ENCODE results near the gene SC5D. TPM values are rescaled to one million over a fixed set of nuclear protein-coding genes. Genes with fewer than 3 reads are reported as not detected.

Gene SC5D
- total and polyA plus RNA-seq, 2 of the 8 experiments (the other 6 are each of a cell fraction or from before 2014, with no cell fraction given), result 73.9 to 90.3 TPM

DNA sequence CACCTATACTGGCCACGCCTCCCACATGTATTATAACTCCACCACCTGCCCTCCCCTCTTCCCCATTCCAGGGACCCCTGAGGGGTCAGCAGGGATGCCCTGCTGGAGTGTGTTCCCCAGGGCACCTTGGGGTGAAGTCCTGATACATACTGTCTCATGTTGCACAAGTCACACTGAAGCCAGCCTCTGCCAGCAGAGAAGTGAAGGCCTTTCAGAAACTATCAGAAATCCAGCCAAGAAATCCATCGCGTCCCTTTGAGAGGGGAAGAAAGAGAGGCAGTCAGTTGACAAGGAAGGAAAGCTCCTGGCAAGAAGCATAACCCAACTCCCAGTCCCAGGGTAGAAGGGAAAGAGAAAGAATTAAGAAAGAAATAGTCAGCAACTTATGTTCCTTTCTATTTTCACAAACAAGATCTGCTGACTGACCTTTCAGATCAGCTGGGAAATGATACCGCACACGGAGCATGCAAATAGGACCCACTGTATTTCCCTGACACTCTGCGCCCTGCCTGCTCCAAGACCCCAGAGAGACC is 45.2 kb downstream of the SC5D start:
- Histone ChIP-seq H2AK5ac (ENCODE audit: low read depth, low read length) (no peak overlapping the region), H4K91ac (replicated peaks; ENCODE audit: insufficient read length, low read length) (no peak overlapping the region), H3K79me1 (ENCODE audit: low read depth, low read length) (no peaks in the 10 kb centered on the region), H3K14ac (ENCODE audit: insufficient read length) (no peak overlapping the region), H3K9ac (replicated peaks in 1 of 4; ENCODE audit: extremely low read depth in 1 of 4, low read depth in 3 of 4, low read length in 3 of 4) (no peak overlapping the region), H2BK15ac (ENCODE audit: low read length) (no peak overlapping the region), H3K9me3 (ENCODE audit: insufficient read depth in 2 of 2, low read depth in 1 of 2, low read length in 1 of 2) (no peaks in the 10 kb centered on the region), H3K23me2 (ENCODE audit: low read depth, low read length) (no peaks in the 10 kb centered on the region), H4K5ac (ENCODE audit: insufficient read length, low read depth, low read length) (no peak overlapping the region), H3K4me1 (replicated peaks in 1 of 4; ENCODE audit: control insufficient read depth in 3 of 4, insufficient read depth in 4 of 4, low read length in 3 of 4) (no peaks in the 10 kb centered on the region), H3K4me2 (ENCODE audit: insufficient read depth in 1 of 2, low read depth in 2 of 2, low read length in 2 of 2) (no peak overlapping the region), H3K4ac (replicated peaks; ENCODE audit: insufficient read length, low read depth, low read length) (no peak overlapping the region), H3K4me3 (ENCODE audit: extremely low read depth in 1 of 4, insufficient read depth in 2 of 4, low read depth in 3 of 4, low read length in 4 of 4) (no peak overlapping the region), H4K20me1 (replicated peaks in 1 of 2; ENCODE audit: control insufficient read depth in 1 of 2, insufficient read depth in 2 of 2, low read length in 2 of 2) (no peaks in the 10 kb centered on the region), H3K36me3 (ENCODE audit: control insufficient read depth in 2 of 4, insufficient read depth in 4 of 4, low read length in 3 of 4) (no peaks in the 10 kb centered on the region), H2BK20ac (ENCODE audit: low read length) (no peak overlapping the region), H2BK12ac (ENCODE audit: low read depth, low read length) (no peak overlapping the region), H3K27ac (ENCODE audit: low read depth, low read length) (no peak overlapping the region), H3K79me2 (ENCODE audit: control insufficient read depth in 1 of 2, insufficient read depth in 2 of 2, low read length in 2 of 2) (no peaks in the 10 kb centered on the region), H3K18ac (ENCODE audit: extremely low read depth, low read length) (no peak overlapping the region), H2BK120ac (replicated peaks; ENCODE audit: low read depth, low read length) (no peak overlapping the region), H2BK5ac (ENCODE audit: low read depth, low read length) (no peak overlapping the region), H4K8ac (ENCODE audit: extremely low read depth, insufficient read depth, low read length) (no peak overlapping the region), H2AFZ (ENCODE audit: low read length) (no peak overlapping the region), H3K56ac (replicated peaks; ENCODE audit: insufficient read length, low read depth, low read length) (no peak overlapping the region), H3K27me3 (replicated peaks in 1 of 4; ENCODE audit: control insufficient read depth in 3 of 4, extremely low read depth in 1 of 4, insufficient read depth in 3 of 4, low read length in 3 of 4) (no peaks in the 10 kb centered on the region), H3K23ac (ENCODE audit: insufficient read length) (no peak overlapping the region)
- CTCF ChIA-PET (ENCODE audit: partially characterized antibody), result interaction anchor here (1.3 kb wide), 2 partner anchors 14 to 254 kb away, joined by 3 read pairs; no protein-coding TSS in a partner anchor
- POLR2A ChIA-PET (ENCODE audit: partially characterized antibody), result no interaction called here
- DNase-seq (ENCODE audit: low read depth in 1 of 2, low spot score in 2 of 2) (no peak), FAIRE-seq (no peak)
- 70% methylated on average over 6 of the region's 6 CpGs; no CpG with 5 or more reads in 1 of the 2 experiments for WGBS, 2 experiments (ENCODE audit: extremely low coverage in 1 of 2, insufficient coverage in 1 of 2, insufficient read length in 1 of 2, insufficient replicate concordance in 2 of 2, low coverage in 1 of 2, low lambda C conversion rate in 2 of 2, missing lambda C conversion rate in 1 of 2)
- TF ChIP-seq KDM4A (IDR thresholded peaks at IDR 0.05; ENCODE audit: low read depth, low read length, severe bottlenecking) (no peak), PHF8 (conservative IDR thresholded peaks at IDR 0.05; ENCODE audit: low read depth, low read length) (no peak), HDAC2 (IDR thresholded peaks at IDR 0.05; ENCODE audit: borderline replicate concordance in 1 of 2, low read depth in 2 of 2, low read length in 2 of 2) (no peak), SP2 (IDR thresholded peaks at IDR 0.05; ENCODE audit: low read length) (no peak)

All from H1 (cell line).